HFFc6 (cell line): ENCODE results near the gene NUBPL. TPM values are rescaled to one million over a fixed set of nuclear protein-coding genes. Genes with fewer than 3 reads are reported as not detected.

Source experiments
- DNase-seq: peaks from one replicate; pipeline ENCODE4 v3.0.0-alpha.2; 2018
- H3K27ac Mint-ChIP-seq: 2 replicates; pipeline ENCODE4 v1.8.0; 2020; ENCODE audit warnings: mild to moderate bottlenecking, mixed read lengths
- H3K27me3 Mint-ChIP-seq: 2 replicates; pipeline ENCODE4 v1.8.0; 2021; ENCODE audit warnings: mild to moderate bottlenecking, moderate library complexity, mixed read lengths; ENCODE audit not compliant: insufficient read depth
- H3K36me3 Mint-ChIP-seq: 2 replicates; pipeline ENCODE4 v1.8.0; 2021; ENCODE audit warnings: low read depth, mixed read lengths
- H3K4me1 Mint-ChIP-seq: 2 replicates; pipeline ENCODE4 v1.8.0; 2020; ENCODE audit warnings: low read depth, mixed read lengths
- H3K4me3 Mint-ChIP-seq: 2 replicates; pipeline ENCODE4 v1.8.0; 2020; ENCODE audit warnings: mild to moderate bottlenecking, moderate library complexity, mixed read lengths
- H3K9me3 Mint-ChIP-seq: 2 replicates; pipeline ENCODE4 v1.8.0; 2020; ENCODE audit warnings: mild to moderate bottlenecking, mixed read lengths
- total RNA-seq, 6 experiments: library from RNA; stranded (reverse); fragmentation: NEBNext Ultra II Directional; extraction: Animal tissue kit (Norgen Biotek cat#: 25700); gene quantifications; 2 replicates in 1 of 6; 3 replicates in 5 of 6; pipeline ENCODE4 v1.2.3, GENCODE V29; 2021
- TF ChIP-seq, protein P1 (sequence below): fragments of 200-600 bp; sonication (generic); IDR thresholded peaks from 2 replicates; pipeline ENCODE4 v1.5.0; 2021; ENCODE audit warnings: antibody characterized with exemption, mild to moderate bottlenecking

The NUBPL gene
- total RNA-seq, 6 experiments from 2014 or later = 8.2 to 10.7 (median 9.7) TPM

- no peak for DNase-seq
- H3K4me3 Mint-ChIP-seq = no peak overlapping the region
These were observed 5.3 kb downstream of the NUBPL start for GRCh38 chr14:31566456-31566855.

GRCh38 chr14:31567655-31568054, 6.5 kb downstream of the NUBPL start:
- DNase-seq = no peak
- peaks cover 25% of the 10 kb centered on the region for H3K4me1 Mint-ChIP-seq
- no peaks in the 10 kb centered on the region for H3K27me3 Mint-ChIP-seq
- no peaks in the 10 kb centered on the region for H3K9me3 Mint-ChIP-seq
- H3K36me3 Mint-ChIP-seq = 0 out of 2 replicates have a peak, but pooled peaks cover 4% of the 10 kb centered on the region
- TF ChIP-seq, protein P1, sequence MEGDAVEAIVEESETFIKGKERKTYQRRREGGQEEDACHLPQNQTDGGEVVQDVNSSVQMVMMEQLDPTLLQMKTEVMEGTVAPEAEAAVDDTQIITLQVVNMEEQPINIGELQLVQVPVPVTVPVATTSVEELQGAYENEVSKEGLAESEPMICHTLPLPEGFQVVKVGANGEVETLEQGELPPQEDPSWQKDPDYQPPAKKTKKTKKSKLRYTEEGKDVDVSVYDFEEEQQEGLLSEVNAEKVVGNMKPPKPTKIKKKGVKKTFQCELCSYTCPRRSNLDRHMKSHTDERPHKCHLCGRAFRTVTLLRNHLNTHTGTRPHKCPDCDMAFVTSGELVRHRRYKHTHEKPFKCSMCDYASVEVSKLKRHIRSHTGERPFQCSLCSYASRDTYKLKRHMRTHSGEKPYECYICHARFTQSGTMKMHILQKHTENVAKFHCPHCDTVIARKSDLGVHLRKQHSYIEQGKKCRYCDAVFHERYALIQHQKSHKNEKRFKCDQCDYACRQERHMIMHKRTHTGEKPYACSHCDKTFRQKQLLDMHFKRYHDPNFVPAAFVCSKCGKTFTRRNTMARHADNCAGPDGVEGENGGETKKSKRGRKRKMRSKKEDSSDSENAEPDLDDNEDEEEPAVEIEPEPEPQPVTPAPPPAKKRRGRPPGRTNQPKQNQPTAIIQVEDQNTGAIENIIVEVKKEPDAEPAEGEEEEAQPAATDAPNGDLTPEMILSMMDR = no peak
- H3K27ac Mint-ChIP-seq = peak overlapping the region; percentile 31; the same call in 1 of the 2 replicates
- H3K4me3 Mint-ChIP-seq = no peak overlapping the region

More at GRCh38 chr14:31566456-31566855, 5.3 kb downstream of the NUBPL start:
- no peaks in the 10 kb centered on the region for H3K9me3 Mint-ChIP-seq
- no peak overlapping the region for H3K27ac Mint-ChIP-seq
- TF ChIP-seq, protein P1 = no peak
- 0 out of 2 replicates have a peak, but pooled peaks cover 4% of the 10 kb centered on the region for H3K36me3 Mint-ChIP-seq
- H3K4me1 Mint-ChIP-seq = peaks cover 33% of the 10 kb centered on the region
- no peaks in the 10 kb centered on the region for H3K27me3 Mint-ChIP-seq

DNA sequence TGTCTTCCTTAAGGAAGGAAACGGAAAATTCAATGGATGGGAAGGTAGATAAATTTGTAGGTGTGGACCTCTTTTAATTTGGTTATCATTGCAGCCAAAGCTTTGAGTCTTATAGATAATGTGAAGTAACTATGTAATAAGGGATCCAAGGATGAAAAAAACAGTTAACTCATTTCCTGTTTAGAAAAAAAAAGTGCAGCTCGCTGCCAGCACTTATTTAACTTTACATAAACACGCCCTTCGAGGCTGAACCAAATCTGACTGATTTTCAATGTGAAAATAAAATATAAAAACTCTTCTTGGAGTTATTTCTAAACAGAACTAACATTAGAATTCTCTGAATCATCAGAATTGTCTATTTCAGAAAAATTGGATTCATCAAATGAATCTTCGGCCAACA, 7.0 kb downstream of the NUBPL start:
- Mint-ChIP-seq H3K4me1 (peaks cover 20% of the 10 kb centered on the region), H3K9me3 (no peaks in the 10 kb centered on the region), H3K4me3 (no peak overlapping the region), H3K36me3 (0 out of 2 replicates have a peak, but pooled peaks cover 4% of the 10 kb centered on the region), H3K27ac (0 out of 2 replicates have a peak overlapping the region, but pooled peaks have one; percentile 31), H3K27me3 (no peaks in the 10 kb centered on the region)
- DNase-seq = no peak
- TF ChIP-seq, protein P1 = no peak

- TF ChIP-seq, protein P1 = no peak
- Mint-ChIP-seq H3K9me3 (no peaks in the 10 kb centered on the region), H3K36me3 (0 out of 2 replicates have a peak, but pooled peaks cover 4% of the 10 kb centered on the region), H3K4me3 (no peak overlapping the region), H3K27ac (no peak overlapping the region), H3K27me3 (no peaks in the 10 kb centered on the region), H3K4me1 (peaks cover 15% of the 10 kb centered on the region)
- no peak for DNase-seq
These were observed 7.5 kb downstream of the NUBPL start for GRCh38 chr14:31568671-31569070.

- H3K9me3 Mint-ChIP-seq = no peaks in the 10 kb centered on the region
- H3K4me1 Mint-ChIP-seq = peaks cover 7% of the 10 kb centered on the region
- H3K36me3 Mint-ChIP-seq = 0 out of 2 replicates have a peak, but pooled peaks cover 4% of the 10 kb centered on the region
- DNase-seq = peak; percentile 10
- TF ChIP-seq, protein P1 = no peak
- no peaks in the 10 kb centered on the region; the same call in 1 of the 2 replicates for H3K27me3 Mint-ChIP-seq
- H3K4me3 Mint-ChIP-seq = no peak overlapping the region
- H3K27ac Mint-ChIP-seq = no peak overlapping the region
These were observed 11.8 kb downstream of the NUBPL start for GRCh38 chr14:31572955-31573354.
